ENCODE data around the gene SDHAF2.

GRCh38 chr11:61454520-61454919 is 24.6 kb downstream of the SDHAF2 start:
- TF ChIP-seq, protein P1, sequence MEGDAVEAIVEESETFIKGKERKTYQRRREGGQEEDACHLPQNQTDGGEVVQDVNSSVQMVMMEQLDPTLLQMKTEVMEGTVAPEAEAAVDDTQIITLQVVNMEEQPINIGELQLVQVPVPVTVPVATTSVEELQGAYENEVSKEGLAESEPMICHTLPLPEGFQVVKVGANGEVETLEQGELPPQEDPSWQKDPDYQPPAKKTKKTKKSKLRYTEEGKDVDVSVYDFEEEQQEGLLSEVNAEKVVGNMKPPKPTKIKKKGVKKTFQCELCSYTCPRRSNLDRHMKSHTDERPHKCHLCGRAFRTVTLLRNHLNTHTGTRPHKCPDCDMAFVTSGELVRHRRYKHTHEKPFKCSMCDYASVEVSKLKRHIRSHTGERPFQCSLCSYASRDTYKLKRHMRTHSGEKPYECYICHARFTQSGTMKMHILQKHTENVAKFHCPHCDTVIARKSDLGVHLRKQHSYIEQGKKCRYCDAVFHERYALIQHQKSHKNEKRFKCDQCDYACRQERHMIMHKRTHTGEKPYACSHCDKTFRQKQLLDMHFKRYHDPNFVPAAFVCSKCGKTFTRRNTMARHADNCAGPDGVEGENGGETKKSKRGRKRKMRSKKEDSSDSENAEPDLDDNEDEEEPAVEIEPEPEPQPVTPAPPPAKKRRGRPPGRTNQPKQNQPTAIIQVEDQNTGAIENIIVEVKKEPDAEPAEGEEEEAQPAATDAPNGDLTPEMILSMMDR (conservative IDR thresholded peaks at IDR 0.05; ENCODE audit: low read depth, low read length), result no peak
- TF ChIP-seq EZH2phosphoT487 (IDR thresholded peaks at IDR 0.05; ENCODE audit: borderline replicate concordance, low read length), result no peak
- TF ChIP-seq EZH2 (IDR thresholded peaks at IDR 0.05; ENCODE audit: low read length, unreplicated experiment), result no peak

Data from PC-3 (cell line).